Stimulated activated CD4-positive, alpha-beta T cell treated with anti-CD3 and anti-CD28 coated beads, Interleukin-4, amount 100 ng/mL, for 4 hours (primary cell): ENCODE results near the gene ASTL.

Experiments
- DNase-seq, 2 experiments: peaks; one replicate each; pipeline ENCODE4 v3.0.0-alpha.2; 2020

ASTL gene

GRCh38 chr2:96158554-96158940, 20.2 kb upstream of the ASTL start:
- DNase-seq = no peak

GRCh38 chr2:96157649-96158553, 19.6 kb upstream of the ASTL start:
- DNase-seq = peak; percentile 95 to 96

DNA sequence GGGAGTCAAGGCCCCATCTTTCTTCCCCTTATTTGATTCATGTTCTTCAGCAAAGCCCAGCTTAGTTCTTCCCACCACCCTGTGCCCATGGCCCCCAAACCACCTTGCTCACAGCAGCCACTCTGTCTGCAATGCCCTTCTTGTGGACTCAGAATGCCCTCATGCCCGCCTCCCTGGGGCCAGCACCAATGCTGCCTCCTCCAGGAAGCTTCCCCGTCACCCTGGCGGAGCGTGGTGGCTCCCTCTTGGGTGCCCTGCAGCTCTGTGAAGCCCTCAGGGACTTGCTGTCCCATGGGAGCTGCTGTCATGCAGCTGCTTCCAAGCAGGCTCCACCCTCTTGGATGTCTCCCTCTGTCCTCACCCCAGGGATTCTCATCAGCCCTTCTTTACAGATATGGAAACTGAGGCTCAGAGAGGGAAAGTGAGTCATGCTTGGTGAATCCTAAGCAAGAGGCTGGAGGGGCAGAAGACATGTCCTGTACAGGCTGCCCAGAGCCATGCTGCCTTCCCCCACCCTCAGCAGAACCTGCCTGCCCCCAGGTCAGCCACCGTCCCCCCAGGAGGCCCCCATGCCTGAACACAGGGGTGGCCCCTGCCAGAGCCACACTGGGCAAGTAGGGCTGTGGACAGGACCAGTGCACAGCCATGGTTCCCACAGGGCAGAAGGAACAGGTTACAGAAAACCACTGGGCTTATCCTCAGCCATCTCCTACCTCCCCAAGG, 18.8 kb upstream of the ASTL start:
- DNase-seq = no peak

DNA sequence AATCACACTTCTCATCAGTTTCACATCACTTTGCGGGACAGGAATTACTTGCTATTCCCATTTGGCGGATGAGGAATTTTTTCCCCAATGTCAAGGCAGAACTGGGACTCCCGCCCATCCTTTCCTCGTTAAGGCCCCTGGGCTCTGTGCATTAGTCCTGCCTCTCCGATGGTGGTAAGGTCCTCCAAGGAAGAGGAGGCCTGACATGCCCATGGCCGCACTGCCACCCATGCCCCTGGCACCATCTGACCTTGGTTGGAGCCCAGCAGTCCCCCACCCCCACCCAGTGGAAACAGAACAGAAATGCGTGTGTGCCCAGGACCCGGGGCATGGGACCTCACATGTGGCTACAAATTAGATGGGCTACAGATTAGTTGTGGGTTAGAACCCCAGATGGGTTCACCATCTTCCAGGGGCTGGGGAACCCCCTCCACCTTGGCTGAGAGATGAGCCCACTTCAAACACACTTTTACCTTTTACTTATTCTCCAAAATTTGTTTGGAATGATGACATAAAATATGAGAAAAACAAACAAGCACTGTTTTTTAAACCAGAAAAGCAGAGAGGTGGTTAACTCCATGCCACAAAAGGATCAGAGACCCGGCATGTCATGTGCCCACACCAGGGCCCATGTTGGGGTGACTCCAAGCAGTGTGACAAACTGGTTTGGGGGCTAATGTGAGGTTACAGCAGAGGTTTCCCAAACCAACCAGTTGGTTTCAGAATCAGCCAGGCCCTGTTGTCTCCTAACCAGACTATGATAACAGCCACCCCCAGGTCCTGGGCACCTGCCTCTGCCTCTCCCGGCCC, 17.9 kb upstream of the ASTL start:
- peak in 1 of 2 experiments; percentile 21 for DNase-seq

GRCh38 chr2:96154506-96155380, 16.4 kb upstream of the ASTL start:
- no peak for DNase-seq

- DNase-seq = no peak
Measured at GRCh38 chr2:96153991-96154431, 15.7 kb upstream of the ASTL start.

DNA sequence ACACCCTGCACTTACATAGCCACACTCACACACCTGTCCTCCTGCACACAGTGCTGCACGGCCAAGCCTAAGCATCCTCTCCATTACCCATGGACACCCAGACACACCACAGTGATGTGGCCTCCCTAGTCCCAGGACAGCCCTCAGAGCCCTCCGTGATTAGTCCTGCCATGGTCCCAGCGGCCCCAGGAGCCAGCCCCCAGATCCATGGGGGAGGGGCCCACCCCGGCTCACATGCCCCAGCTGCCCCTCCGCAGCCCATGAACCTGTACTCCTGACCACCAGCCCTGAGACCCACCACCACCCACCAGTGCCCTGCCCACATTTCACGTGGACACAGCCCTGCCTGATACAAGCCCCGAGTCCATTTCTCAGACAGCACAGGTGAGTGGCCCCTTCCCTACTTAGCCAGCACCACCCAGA, 15.0 kb upstream of the ASTL start:
- no peak for DNase-seq

DNA sequence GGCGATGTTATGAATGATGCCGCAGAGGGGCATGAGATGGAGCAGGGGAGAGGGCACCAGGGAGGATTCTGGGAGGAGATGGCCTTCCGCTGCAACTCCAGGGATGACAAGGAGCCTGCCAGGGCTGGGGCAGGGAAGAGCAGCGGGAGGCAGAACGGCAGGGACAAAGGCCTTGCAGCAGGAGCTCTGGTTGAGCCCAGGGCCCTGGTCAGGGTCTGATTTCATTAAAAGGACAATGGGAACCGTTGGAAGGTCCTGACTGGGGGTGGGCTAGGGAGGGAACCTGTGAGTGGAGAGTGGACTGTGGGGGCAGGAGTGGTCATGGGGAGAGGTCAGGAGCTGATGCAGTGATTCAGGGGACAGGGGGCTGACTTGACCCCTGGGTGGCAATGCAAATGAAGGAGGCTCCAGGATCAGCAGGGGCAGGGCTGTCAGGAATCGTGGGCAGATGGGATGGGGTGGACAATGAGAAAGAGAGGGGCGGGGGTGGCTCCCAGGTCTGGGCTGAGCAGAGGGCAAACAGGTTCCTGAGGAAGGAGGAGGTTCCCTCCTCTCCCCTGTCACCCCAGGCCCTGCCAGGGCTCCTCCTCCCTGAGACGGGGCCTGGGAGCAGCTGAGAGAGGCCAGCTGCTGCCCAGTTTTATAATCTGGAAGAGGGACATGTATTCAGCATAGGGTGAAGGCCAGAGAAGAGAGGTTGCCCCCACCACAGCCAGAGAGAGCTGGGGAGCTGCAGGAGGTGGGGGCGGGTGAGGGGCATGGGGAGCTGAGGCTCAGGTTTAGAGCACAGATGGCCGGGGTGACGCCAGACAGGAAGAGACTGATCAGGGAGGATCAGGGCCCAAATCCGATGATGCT, 14.2 kb upstream of the ASTL start:
- no peak for DNase-seq

- DNase-seq = no peak
Measured at GRCh38 chr2:96151595-96152303, 13.4 kb upstream of the ASTL start.

- DNase-seq = no peak
Measured at GRCh38 chr2:96150791-96151594, 12.7 kb upstream of the ASTL start.

GRCh38 chr2:96150007-96150640, 11.8 kb upstream of the ASTL start:
- DNase-seq = no peak

GRCh38 chr2:96148410-96149217, 10.3 kb upstream of the ASTL start:
- DNase-seq = peak; percentile 94 to 99

- DNase-seq = no peak
Measured at GRCh38 chr2:96147593-96148201, 9.4 kb upstream of the ASTL start.

- DNase-seq = no peak
Measured at GRCh38 chr2:96146881-96147592, 8.7 kb upstream of the ASTL start.

- DNase-seq = peak; percentile 81 to 93
Measured at GRCh38 chr2:96146153-96146880, 8.0 kb upstream of the ASTL start.

- no peak for DNase-seq
Measured at GRCh38 chr2:96145848-96146152, 7.5 kb upstream of the ASTL start.
